HepG2 (cell line): ENCODE measurements around the gene LRP1B.
A peak's percentile ranks its signal among the peaks of the same experiment; 100 is the strongest.

Source experiments
- CTCF ChIP-seq: sonication (generic); formaldehyde crosslinking; IDR thresholded peaks from 2 replicates; pipeline ENCODE4 v1.5.0; 2020; ENCODE audit warnings: mild to moderate bottlenecking, missing genetic modification reagents, moderate library complexity
- FOXK2 ChIP-seq: fragments of 450-650 bp; IDR thresholded peaks from 2 replicates; pipeline ENCODE4 v1.6.1; 2016
- KDM1A ChIP-seq: IDR thresholded peaks from 2 replicates; pipeline ENCODE4 v1.6.1; 2016; ENCODE audit warnings: missing compliant biosample characterization
- UBTF ChIP-seq: sonication (generic); formaldehyde crosslinking; IDR thresholded peaks from 2 replicates; pipeline ENCODE4 v1.4.0; 2020; ENCODE audit warnings: mild to moderate bottlenecking, missing genetic modification reagents
- ZNF382 ChIP-seq: sonication (generic); formaldehyde crosslinking; IDR thresholded peaks from 2 replicates; pipeline ENCODE4 v1.5.0; 2020; ENCODE audit warnings: missing genetic modification reagents, mild to moderate bottlenecking, borderline replicate concordance
- TF ChIP-seq, protein P1 (sequence below): sonication (generic); formaldehyde crosslinking; IDR thresholded peaks from 2 replicates; pipeline ENCODE4 v1.4.0; 2020; ENCODE audit warnings: missing genetic modification reagents

DNA sequence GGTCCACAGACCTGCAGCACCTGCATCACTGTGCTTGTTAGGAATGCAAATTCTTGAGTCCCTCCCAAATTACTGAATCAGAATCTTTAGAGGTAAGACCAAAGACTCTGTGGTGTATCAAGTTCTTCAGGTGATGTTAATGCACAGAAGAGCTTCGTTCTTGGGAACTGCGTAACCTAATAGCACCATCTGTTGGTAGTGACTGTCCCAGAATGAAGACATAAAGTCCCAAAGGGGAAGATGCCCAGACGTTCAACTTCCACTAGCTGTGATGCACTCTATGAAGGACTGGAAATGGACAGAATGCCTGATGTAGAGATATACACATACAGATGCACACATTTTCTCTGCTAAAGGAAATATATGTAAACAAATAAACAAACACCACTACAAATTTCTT, 576.0 kb downstream of the LRP1B start:
- TF ChIP-seq ZNF382 (CRISPR knock-in tag) = no peak
- no peak for TF ChIP-seq FOXK2
- no peak for TF ChIP-seq UBTF (CRISPR knock-in tag)
- TF ChIP-seq, protein P1, sequence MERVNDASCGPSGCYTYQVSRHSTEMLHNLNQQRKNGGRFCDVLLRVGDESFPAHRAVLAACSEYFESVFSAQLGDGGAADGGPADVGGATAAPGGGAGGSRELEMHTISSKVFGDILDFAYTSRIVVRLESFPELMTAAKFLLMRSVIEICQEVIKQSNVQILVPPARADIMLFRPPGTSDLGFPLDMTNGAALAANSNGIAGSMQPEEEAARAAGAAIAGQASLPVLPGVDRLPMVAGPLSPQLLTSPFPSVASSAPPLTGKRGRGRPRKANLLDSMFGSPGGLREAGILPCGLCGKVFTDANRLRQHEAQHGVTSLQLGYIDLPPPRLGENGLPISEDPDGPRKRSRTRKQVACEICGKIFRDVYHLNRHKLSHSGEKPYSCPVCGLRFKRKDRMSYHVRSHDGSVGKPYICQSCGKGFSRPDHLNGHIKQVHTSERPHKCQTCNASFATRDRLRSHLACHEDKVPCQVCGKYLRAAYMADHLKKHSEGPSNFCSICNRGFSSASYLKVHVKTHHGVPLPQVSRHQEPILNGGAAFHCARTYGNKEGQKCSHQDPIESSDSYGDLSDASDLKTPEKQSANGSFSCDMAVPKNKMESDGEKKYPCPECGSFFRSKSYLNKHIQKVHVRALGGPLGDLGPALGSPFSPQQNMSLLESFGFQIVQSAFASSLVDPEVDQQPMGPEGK (CRISPR knock-in tag) = no peak
- TF ChIP-seq CTCF (CRISPR knock-in tag) = peak; percentile 65
- no peak for TF ChIP-seq KDM1A
